SKM-1 (cell line): Measurements from ENCODE around the gene IKZF3.
"Not testable (repeated sequence)": the region's sequence is repeated elsewhere in the genome, so short reads cannot be mapped to it uniquely, and the experiment has no call there.

Source experiments
- DNase-seq: peaks from one replicate; lab custom pipeline; 2025; ENCODE audit not compliant: unreplicated experiment; lab: John Stamatoyannopoulos, UW

Gene IKZF3

DNA sequence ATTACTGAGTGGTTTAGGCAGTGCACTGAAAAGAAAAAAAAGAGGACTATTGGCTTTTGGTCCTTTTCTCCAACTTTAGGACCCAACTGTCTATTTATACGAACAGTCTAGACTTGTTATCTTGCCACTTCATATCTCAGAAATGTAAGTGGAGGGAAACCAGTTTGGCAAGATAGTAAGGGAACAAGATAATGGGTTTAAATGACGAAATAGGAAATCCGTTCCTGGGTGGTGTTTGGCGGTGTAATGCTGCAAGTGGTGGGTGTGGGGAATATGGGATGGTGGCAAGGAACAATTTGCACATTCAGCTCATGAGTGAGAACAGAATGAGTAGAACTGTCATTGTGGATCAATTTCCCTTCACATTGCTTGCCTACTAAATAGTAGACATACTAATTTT, 81.6 kb downstream of the IKZF3 start:
- peak; percentile 49 for DNase-seq

- no peak for DNase-seq
Measured at GRCh38 chr17:39781861-39782213, 82.3 kb downstream of the IKZF3 start.

- no peak for DNase-seq
Measured at GRCh38 chr17:39781031-39781860, 82.9 kb downstream of the IKZF3 start.

DNA sequence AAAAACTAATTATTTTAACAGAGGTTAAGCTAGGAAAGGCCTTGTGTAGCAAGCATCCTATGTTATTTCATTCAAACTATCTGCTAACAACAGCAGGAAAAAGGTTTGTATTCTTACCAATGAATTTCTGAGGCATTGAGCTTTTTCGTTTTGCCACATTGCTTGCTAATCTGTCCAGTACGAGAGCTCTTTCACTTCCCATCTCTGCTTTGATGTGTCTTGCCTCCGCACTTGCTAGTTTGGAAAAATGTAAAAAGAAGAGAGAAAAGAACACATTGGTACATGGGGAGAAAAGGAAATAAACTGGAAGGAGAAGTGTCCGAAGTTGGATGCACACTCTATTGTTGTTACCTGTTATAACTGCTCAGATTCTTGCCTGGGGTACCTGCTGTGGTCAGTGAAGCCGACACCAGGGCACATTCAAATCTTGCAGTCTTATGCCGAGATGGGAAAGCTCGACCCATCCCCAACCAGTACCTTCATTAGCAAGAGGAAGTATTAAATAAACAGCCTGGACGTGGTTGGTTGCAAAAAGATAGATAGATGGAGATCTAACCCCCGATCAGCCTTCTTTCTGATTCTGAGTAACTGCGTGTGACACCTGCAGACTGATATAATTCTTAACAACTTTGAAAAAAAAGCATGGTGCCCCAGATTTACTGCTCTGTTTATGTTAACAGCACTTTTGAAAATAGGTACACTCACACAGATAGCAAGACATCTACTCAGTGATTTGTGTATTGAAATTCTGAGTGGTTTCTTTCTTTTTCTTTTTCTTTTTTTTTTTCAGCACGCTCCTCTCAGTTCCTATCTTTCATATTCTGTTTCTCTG, 86.4 kb downstream of the IKZF3 start:
- no peak for DNase-seq

DNA sequence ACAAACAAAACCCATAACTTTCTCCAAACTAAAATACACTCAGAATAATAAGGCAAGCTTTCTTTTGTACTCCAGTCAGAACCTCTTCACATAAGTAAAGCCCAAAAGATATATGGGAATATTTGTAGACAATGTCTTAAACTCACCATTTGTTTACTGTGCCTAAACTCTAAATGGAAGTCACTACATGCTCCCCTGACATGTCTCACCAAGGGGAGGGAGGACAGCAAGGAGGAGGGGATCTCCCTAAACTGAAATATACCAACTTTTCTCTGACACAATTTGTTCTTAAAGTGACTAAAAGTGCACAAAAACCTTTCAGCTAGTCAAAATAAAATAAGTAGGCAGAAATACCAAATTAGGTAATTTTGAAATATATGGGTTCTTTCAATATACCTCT, 87.9 kb downstream of the IKZF3 start:
- DNase-seq: no peak

DNA sequence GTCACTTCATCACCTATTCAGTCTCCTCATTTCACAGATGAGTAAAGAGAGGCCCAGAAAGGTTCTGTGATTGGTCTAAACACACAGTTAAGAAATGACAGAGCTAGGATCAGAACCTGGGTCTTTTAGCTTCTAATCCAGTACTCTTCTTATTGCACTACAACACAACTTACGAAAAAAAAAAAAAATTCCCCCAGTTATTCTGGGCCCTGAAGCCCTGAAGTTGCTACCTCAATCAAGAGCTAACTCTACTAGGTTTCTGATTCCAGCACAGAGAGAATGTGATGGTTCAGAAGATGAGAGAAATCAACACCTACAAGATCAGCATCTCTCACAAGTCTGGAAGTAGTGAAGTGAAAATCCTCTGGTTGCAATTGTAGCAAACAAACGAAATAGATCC, 89.1 kb downstream of the IKZF3 start:
- DNase-seq: no peak

- no peak for DNase-seq
Measured at GRCh38 chr17:39774047-39774446, 90.1 kb downstream of the IKZF3 start.

DNA sequence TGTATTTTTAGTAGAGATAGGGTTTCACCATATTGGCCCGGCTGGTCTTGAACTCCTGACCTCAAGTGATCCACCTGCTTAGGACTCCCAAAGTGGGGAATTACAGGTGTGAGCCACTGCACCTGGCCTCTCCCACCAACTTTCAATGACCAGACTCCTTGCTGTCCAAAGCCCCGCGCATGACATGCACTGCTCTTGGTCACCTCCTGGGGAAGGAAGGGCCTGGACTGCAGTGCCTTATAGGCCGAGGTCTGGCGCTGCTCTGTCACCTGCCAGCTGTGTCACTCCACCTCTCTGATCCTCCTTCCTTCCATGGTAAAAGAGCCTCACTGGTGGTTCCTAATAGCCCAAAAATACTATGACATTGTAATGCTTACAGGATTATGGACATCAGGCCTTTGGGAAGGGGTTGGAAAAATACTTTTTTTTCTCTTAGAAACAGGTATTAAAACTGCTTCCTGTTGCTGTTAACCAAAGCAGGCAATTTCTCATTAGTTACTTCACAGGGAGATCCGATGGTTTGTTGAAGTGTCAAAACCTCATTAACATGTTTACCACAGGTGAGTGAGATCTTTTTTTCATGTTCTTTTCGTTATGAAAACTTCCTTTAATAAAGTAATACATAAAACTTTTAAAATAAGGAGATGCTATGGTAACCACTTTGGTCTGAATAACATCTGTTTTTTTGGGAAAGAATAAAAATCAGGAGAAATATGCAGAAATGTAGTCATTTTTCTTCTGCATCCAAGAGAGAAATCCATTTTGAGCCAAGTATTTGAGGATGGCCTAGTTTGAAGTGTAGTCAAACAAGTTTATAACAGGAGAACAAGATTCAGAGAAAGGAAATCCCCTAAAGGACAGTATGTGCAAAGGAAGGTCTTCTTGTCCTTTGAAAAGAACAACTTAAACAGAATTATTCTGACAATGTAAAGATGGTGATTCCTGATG, 90.9 kb downstream of the IKZF3 start:
- no peak for DNase-seq

DNA sequence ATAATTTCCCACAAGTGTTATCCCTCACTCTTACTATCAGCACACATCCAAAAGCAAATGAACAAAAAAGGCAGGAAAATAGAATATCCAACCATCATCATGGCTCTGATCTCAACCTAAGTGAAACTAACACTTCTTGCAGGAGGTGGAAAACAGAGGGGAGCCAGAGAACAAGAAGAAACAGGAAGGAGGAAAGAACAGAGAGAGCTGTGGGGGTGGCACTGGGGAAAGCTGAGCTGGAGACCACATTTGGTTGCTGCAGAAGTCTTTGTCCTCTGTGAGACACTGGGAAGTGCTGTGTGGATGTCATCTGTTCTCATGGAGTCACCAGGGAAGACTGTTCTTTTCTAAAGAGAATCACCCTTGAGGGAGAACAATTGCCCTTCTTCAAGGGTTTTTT, 91.7 kb downstream of the IKZF3 start:
- DNase-seq: no peak

GRCh38 chr17:39769974-39770587, 94.0 kb downstream of the IKZF3 start:
- DNase-seq: no peak

- no peak for DNase-seq
Measured at GRCh38 chr17:39767147-39767546, 97.0 kb downstream of the IKZF3 start.

DNA sequence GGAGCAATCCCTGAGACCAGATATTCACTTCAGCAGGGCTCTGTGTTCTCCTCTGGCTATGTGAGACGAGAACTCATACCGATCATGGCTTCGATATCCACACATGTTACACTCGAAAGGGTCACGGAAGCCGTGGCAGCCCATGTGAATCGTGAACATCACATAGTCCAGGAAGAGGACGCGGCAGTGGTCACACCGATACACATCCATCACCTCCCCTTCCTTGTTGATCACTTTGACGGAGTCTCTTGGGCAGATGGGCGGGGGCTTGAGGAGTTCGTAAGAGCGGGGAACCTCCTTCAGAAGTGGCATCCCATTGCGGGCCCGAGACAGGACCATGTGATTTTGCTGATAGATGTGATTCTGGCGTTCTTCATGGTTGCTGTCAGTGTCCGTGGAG, 98.3 kb downstream of the IKZF3 start:
- no peak for DNase-seq

DNA sequence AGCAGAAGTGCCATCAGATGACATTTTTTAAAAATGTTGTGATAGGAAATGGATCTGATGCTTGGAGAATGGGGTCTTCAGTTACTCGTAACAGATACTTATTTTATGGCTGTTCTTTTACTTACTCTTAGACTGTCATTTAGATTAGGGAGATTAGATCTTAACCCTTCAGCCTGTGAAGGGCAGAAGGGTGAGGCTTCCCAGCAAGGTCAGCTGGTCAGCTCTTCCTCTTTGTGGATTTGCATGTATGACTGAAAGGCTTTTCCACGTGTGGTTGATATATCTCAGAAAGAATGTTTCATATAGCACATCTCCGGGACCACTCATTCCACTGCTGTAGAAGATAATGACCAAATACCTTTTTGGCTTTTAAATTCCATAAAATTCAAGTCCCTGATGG, 98.9 kb downstream of the IKZF3 start:
- DNase-seq: no peak

GRCh38 chr17:39764171-39764570, 99.9 kb downstream of the IKZF3 start:
- DNase-seq: not testable (repeated sequence)

DNA sequence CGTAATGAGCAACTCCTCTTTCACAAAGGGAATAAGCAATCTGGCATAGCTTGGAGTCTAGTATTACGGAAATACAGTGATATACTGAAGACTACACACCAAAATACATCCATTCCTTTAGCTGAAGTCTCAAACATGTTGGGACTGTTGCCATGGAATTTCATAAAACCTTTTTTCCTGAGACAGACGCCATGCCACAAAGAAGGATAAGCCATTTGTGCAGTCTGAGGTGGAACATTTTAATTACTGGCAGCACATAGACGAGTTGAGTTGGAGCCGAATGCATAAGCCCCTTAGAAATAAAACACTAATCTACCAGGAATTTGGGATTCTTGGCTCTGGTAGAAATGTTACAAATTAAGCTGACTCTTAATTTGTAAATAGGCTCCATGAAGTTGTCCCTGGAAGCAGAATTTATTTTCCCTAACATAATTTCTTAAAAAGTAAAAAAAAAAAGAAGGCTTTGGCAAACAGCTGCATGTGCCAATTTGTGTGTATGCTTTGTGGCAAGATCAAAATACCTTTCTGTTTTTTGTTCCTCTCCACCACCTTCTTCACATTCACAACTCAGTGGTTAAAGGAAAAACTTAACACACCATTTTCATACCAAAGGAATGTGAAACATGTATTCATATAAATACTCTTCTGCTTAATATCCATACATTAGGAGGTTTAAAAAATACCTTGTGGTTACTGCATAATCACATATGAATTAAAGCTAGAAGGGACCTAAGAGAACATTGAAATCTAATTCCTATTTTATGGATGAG, 100.9 kb downstream of the IKZF3 start:
- DNase-seq: no peak

DNA sequence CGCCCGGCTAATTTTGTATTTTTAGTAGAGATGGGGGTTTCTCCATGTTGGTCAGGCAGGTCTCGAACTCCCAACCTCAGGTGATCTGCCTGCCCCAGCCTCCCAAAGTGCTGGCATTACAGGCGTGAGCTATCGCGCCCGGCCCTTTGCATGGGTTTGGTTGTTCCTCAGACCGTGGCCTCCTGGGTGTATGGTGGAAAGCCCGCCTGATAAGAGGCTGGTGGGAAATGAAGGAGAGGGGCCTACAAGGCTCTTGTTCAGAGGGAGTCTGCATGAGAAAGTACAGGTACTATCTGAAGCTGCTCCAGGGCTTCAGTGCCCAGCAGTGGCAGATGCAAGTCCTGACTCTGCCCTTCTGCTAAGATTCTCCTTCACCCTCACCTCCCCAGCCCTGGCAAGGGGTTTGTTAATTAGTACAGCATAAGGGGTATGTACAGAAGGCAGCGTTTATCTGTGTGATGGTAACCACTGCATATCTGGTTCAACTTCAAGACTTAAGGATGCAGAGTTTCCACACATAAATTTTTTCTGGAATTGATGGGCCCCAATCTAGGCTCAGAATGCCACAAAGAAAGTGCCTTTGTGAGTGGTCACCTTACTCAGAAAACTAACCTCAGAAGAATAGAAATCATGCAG, 102.1 kb downstream of the IKZF3 start:
- no peak for DNase-seq

DNA sequence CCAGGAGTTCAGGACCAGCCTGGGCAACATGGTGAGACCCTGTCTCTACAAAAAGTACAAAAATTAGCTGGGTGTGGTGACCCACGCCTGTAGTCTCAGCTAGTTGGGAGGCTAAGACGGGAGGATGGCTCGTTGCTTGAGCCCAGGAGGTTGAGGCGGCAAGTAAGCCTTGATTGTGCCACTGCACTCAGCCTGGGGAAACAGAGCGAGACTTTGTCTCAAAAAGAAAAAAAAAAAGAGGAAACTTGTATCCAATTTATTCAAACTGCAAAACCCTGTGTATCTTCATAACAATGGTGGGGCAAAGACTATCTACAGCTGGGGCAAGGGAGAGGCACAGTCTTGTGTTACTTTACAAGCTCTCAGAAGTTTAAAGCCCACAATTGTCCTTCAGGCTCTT, 104.9 kb downstream of the IKZF3 start:
- DNase-seq: no peak

DNA sequence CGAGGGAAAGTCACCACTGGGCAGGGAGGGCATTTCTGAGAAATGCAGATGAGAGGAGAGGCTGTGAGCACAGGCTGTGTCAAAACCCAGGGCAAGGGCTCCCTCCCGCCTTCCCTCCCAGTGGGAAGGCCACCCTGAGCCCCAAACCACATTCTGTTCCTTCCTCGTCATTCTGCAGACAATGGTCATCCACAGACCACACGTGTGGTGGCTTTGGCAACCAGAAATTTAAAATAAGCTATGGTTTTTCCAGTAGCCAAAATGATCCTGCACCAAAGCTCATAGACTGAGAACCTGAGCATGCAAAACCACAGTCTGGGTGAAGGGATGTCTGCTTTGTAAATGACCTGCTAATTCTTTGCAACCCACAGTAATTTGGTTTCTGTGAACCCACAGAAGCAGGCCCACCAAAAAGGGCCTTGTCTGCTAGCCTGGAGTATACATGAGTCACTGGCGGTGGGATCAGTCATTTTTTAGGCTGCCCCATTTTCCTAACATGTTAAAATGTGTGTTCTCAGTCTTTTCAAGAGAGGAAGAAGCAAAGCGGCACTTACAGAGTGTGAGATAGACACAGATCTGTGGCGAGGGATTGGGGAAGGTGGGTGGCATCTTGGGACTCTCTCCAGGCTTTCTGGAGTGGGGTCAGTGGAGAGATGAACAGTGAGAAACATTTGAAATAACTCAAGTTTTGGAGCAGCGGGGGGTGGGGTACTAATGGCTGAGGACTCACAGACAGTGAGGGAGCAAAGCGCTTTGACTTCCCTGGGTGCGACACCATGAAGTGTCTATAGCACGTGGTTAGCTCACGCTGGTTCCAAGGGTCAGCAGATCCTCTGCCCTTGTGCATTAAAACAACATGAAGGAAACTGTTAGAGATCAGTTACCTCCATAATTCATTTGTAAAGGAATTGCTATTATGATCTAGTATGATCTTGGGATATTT, 105.9 kb downstream of the IKZF3 start:
- DNase-seq: no peak
